Neuronal stem cell (in vitro differentiated cells): ENCODE measurements around the gene PLCB3.

Source experiments
- DNase-seq: peaks from one replicate; pipeline ENCODE4 v3.0.0-alpha.2; 2013; ENCODE audit warnings: low spot score
- H2AFZ ChIP-seq: one replicate; pipeline ENCODE4 v1.6.1; 2013; ENCODE audit warnings: mild to moderate bottlenecking, low read length, inconsistent platforms
- H2AK5ac ChIP-seq: 2 replicates; pipeline ENCODE4 v1.6.1; 2013; ENCODE audit warnings: low read depth, mild to moderate bottlenecking, inconsistent platforms, low read length, moderate library complexity, mixed read lengths
- H2BK120ac ChIP-seq: 2 replicates; pipeline ENCODE4 v1.6.1; 2013; ENCODE audit warnings: low read depth, mild to moderate bottlenecking, inconsistent platforms, low read length, moderate library complexity, mixed read lengths
- H2BK12ac ChIP-seq: one replicate; pipeline ENCODE4 v1.6.1; 2013; ENCODE audit warnings: low read length, inconsistent platforms
- H2BK15ac ChIP-seq: 2 replicates; pipeline ENCODE4 v1.6.1; 2013; ENCODE audit warnings: mild to moderate bottlenecking, low read length, inconsistent platforms, mixed read lengths
- H2BK5ac ChIP-seq: one replicate; pipeline ENCODE4 v1.6.1; 2013; ENCODE audit warnings: inconsistent platforms, mild to moderate bottlenecking, low read length, moderate library complexity
- H3K14ac ChIP-seq: one replicate; pipeline ENCODE4 v1.6.1; 2013; ENCODE audit warnings: low read length, inconsistent platforms
- H3K18ac ChIP-seq: 2 replicates; pipeline ENCODE4 v1.6.1; 2013; ENCODE audit warnings: low read length, inconsistent platforms
- H3K23ac ChIP-seq: 2 replicates; pipeline ENCODE4 v1.6.1; 2013; ENCODE audit warnings: low read depth, mild to moderate bottlenecking, mixed read lengths, low read length, inconsistent platforms; ENCODE audit not compliant: poor library complexity
- H3K27ac ChIP-seq: replicated peaks from 3 replicates; pipeline ENCODE4 v1.5.1; 2013; ENCODE audit warnings: low read length, inconsistent platforms
- H3K27me3 ChIP-seq, 3 experiments: 2 replicates each; pipeline ENCODE4 v1.6.1; 2013; ENCODE audit warnings: low read length in 3 of 3, mild to moderate bottlenecking in 2 of 3, inconsistent platforms in 1 of 3, low read depth in 1 of 3, mixed read lengths in 1 of 3, moderate library complexity in 1 of 3; ENCODE audit not compliant: control insufficient read depth in 3 of 3, insufficient read depth in 3 of 3
- H3K36me3 ChIP-seq, 2 donors: replicated peaks in 1 of 2; 2 replicates each; pipeline ENCODE4 v1.6.1; 2013; ENCODE audit warnings: low read length in 2 of 2; ENCODE audit not compliant: control insufficient read depth in 2 of 2, insufficient read depth in 2 of 2
- H3K4ac ChIP-seq: 2 replicates; pipeline ENCODE4 v1.6.1; 2013; ENCODE audit warnings: inconsistent platforms, mild to moderate bottlenecking, low read length, moderate library complexity
- H3K4me1 ChIP-seq, 2 donors: 1 replicate in 1 of 2; 2 replicates in 1 of 2; pipeline ENCODE4 v1.6.1; 2013; ENCODE audit warnings: low read length in 2 of 2, low read depth in 1 of 2; ENCODE audit not compliant: control insufficient read depth in 2 of 2, insufficient read depth in 1 of 2
- H3K4me2 ChIP-seq: one replicate; pipeline ENCODE4 v1.6.1; 2013; ENCODE audit warnings: mild to moderate bottlenecking, low read length, inconsistent platforms; ENCODE audit not compliant: insufficient read depth, poor library complexity, severe bottlenecking
- H3K4me3 ChIP-seq, 2 donors: 2 replicates each; pipeline ENCODE4 v1.5.1; 2013; ENCODE audit warnings: low read length in 2 of 2, mild to moderate bottlenecking in 2 of 2, inconsistent platforms in 1 of 2, moderate library complexity in 1 of 2
- H3K79me1 ChIP-seq: one replicate; pipeline ENCODE4 v1.6.1; 2013; ENCODE audit warnings: low read depth, mild to moderate bottlenecking, inconsistent platforms, low read length, moderate library complexity
- H3K9ac ChIP-seq: one replicate; pipeline ENCODE4 v1.6.1; 2013; ENCODE audit warnings: mild to moderate bottlenecking, low read depth, low read length, inconsistent platforms; ENCODE audit not compliant: poor library complexity
- H3K9me3 ChIP-seq, 2 donors: replicated peaks in 1 of 2; 2 replicates each; pipeline versions ENCODE3 to v1.6.1; 2013; ENCODE audit warnings: low read length in 2 of 2, mild to moderate bottlenecking in 2 of 2, inconsistent platforms in 1 of 2, low read depth in 1 of 2, mixed read lengths in 1 of 2, moderate library complexity in 1 of 2; ENCODE audit not compliant: control insufficient read depth in 2 of 2, insufficient read depth in 1 of 2
- H4K8ac ChIP-seq: one replicate; pipeline ENCODE4 v1.6.1; 2013; ENCODE audit warnings: low read depth, mild to moderate bottlenecking, inconsistent platforms, low read length, moderate library complexity
- H4K91ac ChIP-seq: one replicate; pipeline ENCODE4 v1.6.1; 2013; ENCODE audit warnings: low read length, low read depth, mild to moderate bottlenecking, inconsistent platforms; ENCODE audit not compliant: poor library complexity
- WGBS, 2 donors: extraction: QIAGEN DNeasy Blood & Tissue Kit; methylation state at CpG; one replicate each; pipeline ENCODE4 v1.1.7; 2013; ENCODE audit warnings: missing lambda C conversion rate in 2 of 2, mixed read lengths in 1 of 2; ENCODE audit not compliant: insufficient read length in 2 of 2, insufficient replicate concordance in 1 of 2; ENCODE audit errors: extremely low coverage in 2 of 2; 5-methylcytosine and 5-hydroxymethylcytosine counted together

Gene PLCB3

DNA sequence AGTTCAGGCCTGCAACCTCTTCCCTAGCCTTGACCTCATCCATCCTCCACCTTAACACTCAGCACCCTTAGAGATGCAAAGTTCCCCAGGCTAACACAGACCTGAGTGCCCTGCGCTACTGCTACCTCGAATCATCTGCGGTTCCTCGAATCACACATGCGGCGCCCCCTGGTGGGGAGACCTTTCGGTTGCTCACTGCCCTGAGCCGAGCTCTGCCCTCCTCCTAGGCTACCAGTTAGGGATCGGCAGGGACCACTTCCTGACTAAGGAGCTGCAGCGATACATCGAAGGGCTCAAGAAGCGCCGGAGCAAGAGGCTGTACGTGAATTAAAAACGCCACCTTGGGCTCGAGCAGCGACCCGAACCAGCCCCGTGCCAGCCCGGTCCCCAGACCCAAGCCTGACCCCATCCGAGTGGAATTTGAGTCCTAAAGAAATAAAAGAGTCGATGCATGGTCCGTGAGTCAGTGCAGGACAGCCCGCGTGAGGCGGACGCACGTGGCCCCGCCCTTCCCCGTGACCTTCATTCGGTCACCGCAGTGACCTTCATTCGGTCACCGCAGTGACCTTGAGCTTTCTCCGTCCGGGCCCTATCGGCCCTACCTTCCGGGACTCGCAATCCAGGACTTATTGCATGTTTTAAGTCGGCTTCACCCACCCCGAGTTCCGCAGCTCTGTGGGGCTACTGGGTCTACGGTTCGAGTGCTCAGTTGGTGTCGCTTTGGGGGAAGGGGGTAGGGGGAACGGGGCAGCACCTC, 53.2 kb downstream of the PLCB3 start:
- H2BK15ac ChIP-seq: peak overlapping the region; percentile 79
- peak overlapping the region; percentile 57 to 83 for H3K4me3 ChIP-seq
- H3K14ac ChIP-seq: peak overlapping the region; percentile 17
- peaks cover 3 to 4% of the 10 kb centered on the region in 2 donors for H3K36me3 ChIP-seq
- H3K4ac ChIP-seq: no peak overlapping the region
- peaks cover 12 to 32% (median 19%) of the 10 kb centered on the region in 3 experiments for H3K27me3 ChIP-seq
- H3K9ac ChIP-seq: peak overlapping the region; percentile 50
- H4K8ac ChIP-seq: no peak overlapping the region
- WGBS, 2 donors: no CpG with 5 or more reads among the region's 46 CpGs
- peaks cover 12 to 23% of the 10 kb centered on the region in 2 donors for H3K4me1 ChIP-seq
- peak overlapping the region; percentile 14 for H2BK12ac ChIP-seq
- H2AFZ ChIP-seq: peak overlapping the region; percentile 87
- peak overlapping the region; percentile 82 for H2AK5ac ChIP-seq
- H2BK120ac ChIP-seq: no peak overlapping the region
- H3K9me3 ChIP-seq: no peaks in the 10 kb centered on the region
- peak overlapping the region; percentile 91 for H3K18ac ChIP-seq
- no peak overlapping the region for H4K91ac ChIP-seq
- H3K4me2 ChIP-seq: peak overlapping the region; percentile 93
- peak overlapping the region; percentile 58 for H3K27ac ChIP-seq
- peak; percentile 89 for DNase-seq
- peaks cover 10% of the 10 kb centered on the region for H3K79me1 ChIP-seq
- peak overlapping the region; percentile 75 for H3K23ac ChIP-seq
- H2BK5ac ChIP-seq: peak overlapping the region; percentile 42

DNA sequence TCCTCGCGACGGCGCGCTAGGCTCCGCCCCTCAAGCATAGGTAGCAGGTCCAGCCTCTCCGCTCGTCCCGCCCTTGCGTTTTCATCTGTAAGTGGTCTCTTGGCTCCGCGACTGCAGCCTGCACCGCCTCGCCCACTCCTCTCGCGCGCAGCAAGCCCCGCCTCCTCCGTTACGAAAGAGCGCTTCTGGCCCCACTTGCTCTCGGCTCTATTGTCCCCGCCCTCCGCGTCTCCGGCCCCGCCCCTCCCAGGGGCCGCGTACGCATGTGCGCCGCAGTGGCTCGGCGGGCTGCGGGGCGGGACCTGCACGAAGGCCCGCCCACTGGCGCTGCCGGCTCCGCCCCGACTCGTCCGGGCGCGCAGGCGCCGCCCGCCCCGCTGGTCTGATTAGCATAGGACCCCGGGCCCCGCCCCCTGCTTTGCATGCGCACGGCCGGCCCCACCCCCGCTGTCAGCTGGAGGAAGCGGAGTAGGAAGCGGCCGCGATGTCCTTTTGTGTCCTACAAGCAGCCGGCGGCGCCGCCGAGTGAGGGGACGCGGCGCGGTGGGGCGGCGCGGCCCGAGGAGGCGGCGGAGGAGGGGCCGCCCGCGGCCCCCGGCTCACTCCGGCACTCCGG, 53.9 kb downstream of the PLCB3 start, which contains the start of gene ESRRA:
TSS of gene ESRRA (plus strand) at position 450 of the 616 bp plus-strand sequence. CDS start 1,656 bp downstream, outside the sequence.
- Histone ChIP-seq H3K36me3 (peaks cover 3 to 6% of the 10 kb centered on the region in 2 donors), H2BK120ac (no peak within 1 kb of the TSS), H3K27ac (peak within 1 kb of the TSS; percentile 84), H3K4me2 (peak within 1 kb of the TSS; percentile 93), H2BK5ac (peak within 1 kb of the TSS; percentile 42), H3K14ac (peak within 1 kb of the TSS; percentile 71), H3K4ac (no peak within 1 kb of the TSS), H3K79me1 (peaks cover 10% of the 10 kb centered on the region), H3K27me3 (peaks cover 5 to 25% (median 12%) of the 10 kb centered on the region in 3 experiments), H3K18ac (peak within 1 kb of the TSS; percentile 98), H3K9ac (peak within 1 kb of the TSS; percentile 97), H2AFZ (peak within 1 kb of the TSS; percentile 94), H4K8ac (no peak within 1 kb of the TSS), H3K9me3 (no peaks in the 10 kb centered on the region), H3K4me3 (peak within 1 kb of the TSS; percentile 88 to 92), H4K91ac (no peak within 1 kb of the TSS), H2AK5ac (peak within 1 kb of the TSS; percentile 77), H3K4me1 (peaks cover 12 to 16% of the 10 kb centered on the region in 2 donors), H3K23ac (peak within 1 kb of the TSS; percentile 95), H2BK15ac (peak within 1 kb of the TSS; percentile 79), H2BK12ac (peak within 1 kb of the TSS; percentile 75)
- whole genome bisulfite sequencing, 2 donors: no CpG with 5 or more reads among the region's 81 CpGs
- peak; percentile 99 for DNase-seq

DNA sequence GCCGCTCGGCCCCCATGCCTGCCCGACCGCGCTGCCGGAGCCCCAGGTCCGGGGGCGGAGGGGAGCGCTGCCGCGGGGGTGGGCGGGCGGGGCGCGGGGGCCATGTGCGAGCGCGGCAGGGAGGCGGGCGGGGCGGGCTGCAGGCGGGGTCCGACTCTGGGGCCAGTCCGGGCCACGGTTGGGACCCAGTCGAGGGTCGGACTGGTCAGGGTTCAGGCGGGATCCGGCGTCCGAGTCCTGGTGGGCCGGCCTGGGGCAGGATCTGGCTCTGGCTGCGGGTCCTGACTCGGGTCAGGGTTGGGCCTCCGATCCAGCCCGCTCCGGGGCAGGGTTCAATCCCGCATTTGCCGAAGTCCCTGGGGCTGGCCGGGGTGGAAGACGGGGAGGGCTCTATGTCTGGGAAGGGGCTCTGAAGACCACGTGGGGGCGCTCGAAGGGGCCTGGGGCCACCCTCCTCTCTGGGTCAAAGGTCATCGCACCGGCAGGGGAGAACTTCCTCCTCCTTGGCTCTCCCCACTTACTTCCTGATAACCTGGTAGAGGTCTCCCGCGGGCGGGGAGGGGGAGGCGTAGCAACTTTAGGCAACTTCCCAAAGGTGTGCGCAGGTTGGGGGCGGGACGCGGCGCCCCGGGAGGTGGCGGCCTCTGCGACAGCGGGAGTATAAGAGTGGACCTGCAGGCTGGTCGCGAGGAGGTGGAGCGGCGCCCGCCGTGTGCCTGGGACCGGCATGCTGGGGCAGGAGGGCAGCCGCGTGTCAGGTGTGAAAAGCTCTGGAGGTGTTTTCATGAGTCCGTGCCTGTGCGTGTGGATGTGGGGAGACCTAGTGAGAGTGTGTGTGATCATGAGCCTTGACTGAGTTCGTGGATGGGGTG, 54.6 kb downstream of the PLCB3 start:
- peak overlapping the region; percentile 7 for H2BK5ac ChIP-seq
- peak overlapping the region; percentile 3 for H2BK15ac ChIP-seq
- no peak overlapping the region for H4K91ac ChIP-seq
- no peak overlapping the region for H4K8ac ChIP-seq
- no peaks in the 10 kb centered on the region for H3K9me3 ChIP-seq
- peak overlapping the region; percentile 75 for H2BK12ac ChIP-seq
- peak overlapping the region; percentile 97 for H3K9ac ChIP-seq
- H2BK120ac ChIP-seq: no peak overlapping the region
- peaks cover 3 to 9% of the 10 kb centered on the region in 2 donors for H3K36me3 ChIP-seq
- H3K14ac ChIP-seq: peak overlapping the region; percentile 71
- DNase-seq: peak; percentile 67
- H2AFZ ChIP-seq: peak overlapping the region; percentile 94
- no CpG with 5 or more reads among the region's 71 CpGs for WGBS, 2 donors
- peak overlapping the region; percentile 98 for H3K18ac ChIP-seq
- peak overlapping the region; percentile 84 for H3K27ac ChIP-seq
- H3K27me3 ChIP-seq: peaks cover 0 to 17% (median 5%) of the 10 kb centered on the region in 3 experiments
- H3K4me3 ChIP-seq: peak overlapping the region; percentile 88 to 92
- H3K4ac ChIP-seq: no peak overlapping the region
- no peak overlapping the region for H2AK5ac ChIP-seq
- H3K79me1 ChIP-seq: peaks cover 10% of the 10 kb centered on the region
- peaks cover 9 to 12% of the 10 kb centered on the region in 2 donors for H3K4me1 ChIP-seq
- H3K23ac ChIP-seq: peak overlapping the region; percentile 95
- H3K4me2 ChIP-seq: peak overlapping the region; percentile 91
